HL-60 (cell line): ENCODE results near the gene UTF1.

Experiments
- GABPA ChIP-seq: IDR thresholded peaks from 2 replicates; pipeline ENCODE4 v1.6.1; 2012; ENCODE audit warnings: low read depth
- SPI1 ChIP-seq: IDR thresholded peaks from 2 replicates; pipeline ENCODE4 v1.6.1; 2012; ENCODE audit warnings: low read depth, mild to moderate bottlenecking, borderline replicate concordance
- TF ChIP-seq, protein P1 (sequence below): IDR thresholded peaks from one replicate; pipeline ENCODE4 v1.5.1; 2011; ENCODE audit warnings: low read length, control low read depth, inconsistent platforms; ENCODE audit not compliant: insufficient read depth
- TF ChIP-seq, protein P2 (sequence below): IDR thresholded peaks from 2 replicates; pipeline ENCODE4 v1.6.1; 2012; ENCODE audit warnings: low read depth; ENCODE audit not compliant: insufficient replicate concordance

GRCh38 chr10:133187091-133187905, 42.7 kb upstream of the UTF1 start:
- TF ChIP-seq, protein P1, sequence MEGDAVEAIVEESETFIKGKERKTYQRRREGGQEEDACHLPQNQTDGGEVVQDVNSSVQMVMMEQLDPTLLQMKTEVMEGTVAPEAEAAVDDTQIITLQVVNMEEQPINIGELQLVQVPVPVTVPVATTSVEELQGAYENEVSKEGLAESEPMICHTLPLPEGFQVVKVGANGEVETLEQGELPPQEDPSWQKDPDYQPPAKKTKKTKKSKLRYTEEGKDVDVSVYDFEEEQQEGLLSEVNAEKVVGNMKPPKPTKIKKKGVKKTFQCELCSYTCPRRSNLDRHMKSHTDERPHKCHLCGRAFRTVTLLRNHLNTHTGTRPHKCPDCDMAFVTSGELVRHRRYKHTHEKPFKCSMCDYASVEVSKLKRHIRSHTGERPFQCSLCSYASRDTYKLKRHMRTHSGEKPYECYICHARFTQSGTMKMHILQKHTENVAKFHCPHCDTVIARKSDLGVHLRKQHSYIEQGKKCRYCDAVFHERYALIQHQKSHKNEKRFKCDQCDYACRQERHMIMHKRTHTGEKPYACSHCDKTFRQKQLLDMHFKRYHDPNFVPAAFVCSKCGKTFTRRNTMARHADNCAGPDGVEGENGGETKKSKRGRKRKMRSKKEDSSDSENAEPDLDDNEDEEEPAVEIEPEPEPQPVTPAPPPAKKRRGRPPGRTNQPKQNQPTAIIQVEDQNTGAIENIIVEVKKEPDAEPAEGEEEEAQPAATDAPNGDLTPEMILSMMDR: no peak
- TF ChIP-seq GABPA: no peak
- TF ChIP-seq SPI1: no peak
- TF ChIP-seq, protein P2, sequence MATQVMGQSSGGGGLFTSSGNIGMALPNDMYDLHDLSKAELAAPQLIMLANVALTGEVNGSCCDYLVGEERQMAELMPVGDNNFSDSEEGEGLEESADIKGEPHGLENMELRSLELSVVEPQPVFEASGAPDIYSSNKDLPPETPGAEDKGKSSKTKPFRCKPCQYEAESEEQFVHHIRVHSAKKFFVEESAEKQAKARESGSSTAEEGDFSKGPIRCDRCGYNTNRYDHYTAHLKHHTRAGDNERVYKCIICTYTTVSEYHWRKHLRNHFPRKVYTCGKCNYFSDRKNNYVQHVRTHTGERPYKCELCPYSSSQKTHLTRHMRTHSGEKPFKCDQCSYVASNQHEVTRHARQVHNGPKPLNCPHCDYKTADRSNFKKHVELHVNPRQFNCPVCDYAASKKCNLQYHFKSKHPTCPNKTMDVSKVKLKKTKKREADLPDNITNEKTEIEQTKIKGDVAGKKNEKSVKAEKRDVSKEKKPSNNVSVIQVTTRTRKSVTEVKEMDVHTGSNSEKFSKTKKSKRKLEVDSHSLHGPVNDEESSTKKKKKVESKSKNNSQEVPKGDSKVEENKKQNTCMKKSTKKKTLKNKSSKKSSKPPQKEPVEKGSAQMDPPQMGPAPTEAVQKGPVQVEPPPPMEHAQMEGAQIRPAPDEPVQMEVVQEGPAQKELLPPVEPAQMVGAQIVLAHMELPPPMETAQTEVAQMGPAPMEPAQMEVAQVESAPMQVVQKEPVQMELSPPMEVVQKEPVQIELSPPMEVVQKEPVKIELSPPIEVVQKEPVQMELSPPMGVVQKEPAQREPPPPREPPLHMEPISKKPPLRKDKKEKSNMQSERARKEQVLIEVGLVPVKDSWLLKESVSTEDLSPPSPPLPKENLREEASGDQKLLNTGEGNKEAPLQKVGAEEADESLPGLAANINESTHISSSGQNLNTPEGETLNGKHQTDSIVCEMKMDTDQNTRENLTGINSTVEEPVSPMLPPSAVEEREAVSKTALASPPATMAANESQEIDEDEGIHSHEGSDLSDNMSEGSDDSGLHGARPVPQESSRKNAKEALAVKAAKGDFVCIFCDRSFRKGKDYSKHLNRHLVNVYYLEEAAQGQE: no peak
